HCT116 (cell line): Measurements from ENCODE around the gene PI4KA. TPM values are rescaled to one million over a fixed set of nuclear protein-coding genes. Genes with fewer than 3 reads are reported as not detected.

ENCODE experiments used
- ATAC-seq: fragments of 200-7000 bp; cut with Tn5 transposase; 2 replicates; pipeline ENCODE4 v1.9.1; 2020; ENCODE audit warnings: mild to moderate bottlenecking, moderate library complexity
- BruUV-seq: library from RNA; stranded (reverse); fragments of 400-500 nt; replicated peaks from 2 replicates; lab custom pipeline; 2021; lab: Mats Ljungman, UMichigan
- CTCF ChIA-PET: fragments of 300-600 bp; sonication (Branson Sonifier 250); formaldehyde crosslinking; loops from one replicate; lab custom pipeline; 2021; ENCODE audit warnings: antibody characterized with exemption; lab: Charles Lee
- POLR2A ChIA-PET: fragments of 300-600, 350-600 bp; sonication (Branson Sonifier 250); formaldehyde crosslinking; loops from one replicate; lab custom pipeline; 2021; ENCODE audit warnings: antibody characterized with exemption; lab: Charles Lee
- RAD21 ChIA-PET, 2 experiments: fragments of 300-600 bp; sonication (Branson Sonifier 250); formaldehyde crosslinking; loops; one replicate each; lab custom pipeline; 2023; ENCODE audit warnings: low total read pairs in 2 of 2; ENCODE audit not compliant: uncharacterized antibody in 2 of 2, unreplicated experiment in 2 of 2, low non-redundant PET in 1 of 2; lab: Charles Lee
- DNase-seq: peaks from one replicate; pipeline ENCODE4 v3.0.0-alpha.2; 2010; ENCODE audit warnings: low read depth, low spot score
- H2AFZ ChIP-seq: fragments of 200-600 bp; shearing (Covaris generic), sonication (generic); 2 replicates; pipeline ENCODE4 v1.6.1; 2017; ENCODE audit warnings: low read depth, mixed run types, mixed read lengths, antibody characterized with exemption, low read length; ENCODE audit not compliant: poor library complexity, severe bottlenecking
- H3K27ac ChIP-seq: 2 replicates; pipeline ENCODE4 v1.5.1; 2012; ENCODE audit warnings: low read depth, low read length
- H3K27me3 ChIP-seq: fragments of 200-600 bp; sonication (generic); 2 replicates; pipeline ENCODE4 v1.6.1; 2016; ENCODE audit warnings: mixed run types, low read length, mixed read lengths; ENCODE audit not compliant: insufficient read depth
- H3K36me3 ChIP-seq, 2 experiments: fragments of 200-500 bp in 1 of 2; fragments of 200-600 bp in 1 of 2; sonication (Bioruptor generic) in 1 of 2; sonication (generic) in 1 of 2; 2 replicates each; pipeline versions ENCODE4 v1.5.1 to v1.6.1; 2014 to 2016; ENCODE audit warnings: low read length in 2 of 2, inconsistent platforms in 1 of 2, mixed read lengths in 1 of 2, mixed run types in 1 of 2; ENCODE audit not compliant: insufficient read depth in 2 of 2, control insufficient read depth in 1 of 2
- H3K4me1 ChIP-seq, 2 experiments: fragments of 200-600 bp in 1 of 2; sonication (generic) in 1 of 2; 2 replicates each; pipeline versions ENCODE4 v1.5.1 to v1.6.1; 2012 to 2017; ENCODE audit warnings: low read length in 2 of 2, inconsistent platforms in 1 of 2, mild to moderate bottlenecking in 1 of 2, mixed read lengths in 1 of 2, mixed run types in 1 of 2, moderate library complexity in 1 of 2; ENCODE audit not compliant: insufficient read depth in 2 of 2, control insufficient read depth in 1 of 2
- H3K4me2 ChIP-seq: fragments of 200-600 bp; sonication (generic); 2 replicates; pipeline ENCODE4 v1.6.1; 2017; ENCODE audit warnings: mixed run types, low read length, mixed read lengths
- H3K4me3 ChIP-seq, 2 experiments: fragments of 200-600 bp in 1 of 2; sonication (generic) in 1 of 2; replicated peaks in 1 of 2; 2 replicates each; pipeline ENCODE4 v1.5.1; 2011 to 2016; ENCODE audit warnings: low read length in 2 of 2, control low read depth in 1 of 2, low read depth in 1 of 2, mild to moderate bottlenecking in 1 of 2, mixed read lengths in 1 of 2, mixed run types in 1 of 2
- H3K79me2 ChIP-seq: fragments of 200-600 bp; sonication (generic); 2 replicates; pipeline ENCODE4 v1.6.1; 2017; ENCODE audit warnings: mild to moderate bottlenecking, mixed run types, low read length, moderate library complexity, mixed read lengths; ENCODE audit not compliant: insufficient read depth
- H3K9ac ChIP-seq: fragments of 200-600 bp; sonication (generic); 2 replicates; pipeline ENCODE4 v1.6.1; 2016; ENCODE audit warnings: low read length, mixed read lengths
- H3K9me2 ChIP-seq: fragments of 200-600 bp; sonication (generic), shearing (Covaris generic); 2 replicates; pipeline ENCODE4 v1.6.1; 2017; ENCODE audit warnings: mixed run types, mild to moderate bottlenecking, moderate library complexity; ENCODE audit not compliant: insufficient read depth
- H3K9me3 ChIP-seq, 2 experiments: fragments of 200-500 bp in 1 of 2; fragments of 200-600 bp in 1 of 2; sonication (Bioruptor generic) in 1 of 2; sonication (generic) in 1 of 2; 2 replicates each; pipeline ENCODE4 v1.6.1; 2014 to 2017; ENCODE audit warnings: low read length in 2 of 2, mixed read lengths in 2 of 2, inconsistent platforms in 1 of 2, low read depth in 1 of 2, mild to moderate bottlenecking in 1 of 2, mixed run types in 1 of 2, moderate library complexity in 1 of 2; ENCODE audit not compliant: control insufficient read depth in 1 of 2, insufficient read depth in 1 of 2
- H4K20me1 ChIP-seq: fragments of 200-600 bp; sonication (generic), shearing (Covaris generic); 2 replicates; pipeline ENCODE4 v1.6.1; 2017; ENCODE audit warnings: mixed run types, mild to moderate bottlenecking, moderate library complexity; ENCODE audit not compliant: insufficient read depth
- CBX3 ChIP-seq: IDR thresholded peaks from 2 replicates; pipeline ENCODE4 v1.6.1; 2012; ENCODE audit warnings: low read depth
- CEBPB ChIP-seq: IDR thresholded peaks from 2 replicates; pipeline ENCODE4 v1.6.1; 2012; ENCODE audit warnings: low read depth
- EGR1 ChIP-seq: IDR thresholded peaks from 2 replicates; pipeline ENCODE4 v1.6.1; 2012; ENCODE audit warnings: low read depth
- ELF1 ChIP-seq: IDR thresholded peaks from 2 replicates; pipeline ENCODE4 v1.6.1; 2012; ENCODE audit warnings: low read depth, borderline replicate concordance
- EZH2phosphoT487 ChIP-seq: fragments of 200-600 bp; IDR thresholded peaks from 2 replicates; pipeline ENCODE4 v1.6.1; 2018; ENCODE audit warnings: antibody characterized with exemption, borderline replicate concordance
- FOSL1 ChIP-seq: IDR thresholded peaks from 2 replicates; pipeline ENCODE4 v1.6.1; 2012; ENCODE audit warnings: low read depth
- JUND ChIP-seq: IDR thresholded peaks from 2 replicates; pipeline ENCODE4 v1.6.1; 2012
- POLR2A ChIP-seq: IDR thresholded peaks from 2 replicates; pipeline ENCODE4 v1.7.0; 2011; ENCODE audit warnings: borderline replicate concordance; ENCODE audit not compliant: insufficient read depth, insufficient read length; ENCODE audit errors: extremely low read depth
- POLR2AphosphoS5 ChIP-seq: IDR thresholded peaks from 2 replicates; pipeline ENCODE4 v1.6.1; 2011; ENCODE audit warnings: mild to moderate bottlenecking, low read depth, low read length, moderate library complexity
- RAD21 ChIP-seq: IDR thresholded peaks from 2 replicates; pipeline ENCODE4 v1.6.1; 2012; ENCODE audit warnings: low read depth, mild to moderate bottlenecking
- REST ChIP-seq: IDR thresholded peaks from 2 replicates; pipeline ENCODE4 v1.6.1; 2012; ENCODE audit warnings: low read depth
- SIN3A ChIP-seq: IDR thresholded peaks from 2 replicates; pipeline ENCODE4 v1.6.1; 2012; ENCODE audit warnings: low read depth
- SP1 ChIP-seq: IDR thresholded peaks from 2 replicates; pipeline ENCODE4 v1.6.1; 2012; ENCODE audit warnings: low read depth
- TCF7L2 ChIP-seq: IDR thresholded peaks from 2 replicates; pipeline ENCODE4 v1.7.0; 2011; ENCODE audit warnings: borderline replicate concordance, inconsistent platforms; ENCODE audit not compliant: insufficient read depth, insufficient read length; ENCODE audit errors: extremely low read depth
- YY1 ChIP-seq: IDR thresholded peaks from 2 replicates; pipeline ENCODE4 v1.6.1; 2011; ENCODE audit warnings: low read length, low read depth, moderate library complexity, mild to moderate bottlenecking; ENCODE audit not compliant: insufficient replicate concordance; ENCODE audit errors: extremely low read depth
- ZFX ChIP-seq: fragments of 450-650 bp; IDR thresholded peaks from 2 replicates; pipeline ENCODE4 v1.6.1; 2017
- ZNF274 ChIP-seq: fragments of 200-500 bp; sonication (Bioruptor generic); IDR thresholded peaks from 2 replicates; pipeline ENCODE4 v1.6.1; 2014; ENCODE audit warnings: mild to moderate bottlenecking, low read depth, low read length, inconsistent platforms
- intact Hi-C: fragments of 100-400 bp; cut with micrococcal nuclease; formaldehyde crosslinking; loops from 2 replicates; pipeline ENCODE4 v1.10.0; 2022
- total RNA-seq: library from RNA; stranded (reverse); gene quantifications from one replicate; pipeline ENCODE4 v1.2.1, GENCODE V29; 2021; ENCODE audit not compliant: unreplicated experiment
- TF ChIP-seq, protein P1 (sequence below): IDR thresholded peaks from 2 replicates; pipeline ENCODE4 v1.6.1; 2012
- TF ChIP-seq, protein P2 (sequence below), 3 experiments: fragments of 200-600 bp in 1 of 3; sonication (generic) in 1 of 3; IDR thresholded peaks in 2 of 3; conservative IDR thresholded peaks in 1 of 3; 2 replicates each; pipeline ENCODE4 v1.5.1; 2012 to 2017; ENCODE audit warnings: low read depth in 2 of 3, low read length in 2 of 3, antibody characterized with exemption in 1 of 3, borderline replicate concordance in 1 of 3, control low read depth in 1 of 3, mild to moderate bottlenecking in 1 of 3, mixed read lengths in 1 of 3, mixed run types in 1 of 3, moderate library complexity in 1 of 3; ENCODE audit not compliant: insufficient read depth in 1 of 3

PI4KA gene
- total RNA-seq, 1 experiment from 2014 or later, result 59.6 TPM

DNA sequence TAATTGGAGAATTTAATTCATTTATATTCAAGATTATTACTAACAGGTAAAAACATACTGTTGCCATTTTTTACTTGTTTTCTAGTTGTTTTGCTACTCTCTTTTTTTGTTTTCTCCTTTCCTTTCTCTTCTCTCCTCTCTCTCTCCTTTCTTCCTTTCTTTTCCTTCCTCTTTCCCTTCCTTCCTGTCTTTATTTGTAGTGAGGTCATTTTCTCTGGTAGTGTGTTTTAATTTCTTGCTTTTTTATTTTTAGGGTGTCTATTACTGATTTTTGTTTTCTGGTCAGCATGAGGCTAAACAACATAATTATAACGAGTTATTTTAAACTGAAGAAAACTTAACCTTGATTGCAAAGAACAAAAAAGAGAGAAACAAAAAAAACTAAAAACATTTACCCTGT, 197.1 kb downstream of the PI4KA start (continued):
- TF ChIP-seq POLR2AphosphoS5 (no peak), YY1 (no peak), EGR1 (no peak), RAD21 (no peak), POLR2A (no peak), TCF7L2 (no peak), EZH2phosphoT487 (no peak), CEBPB (no peak)
- TF ChIP-seq, protein P1, sequence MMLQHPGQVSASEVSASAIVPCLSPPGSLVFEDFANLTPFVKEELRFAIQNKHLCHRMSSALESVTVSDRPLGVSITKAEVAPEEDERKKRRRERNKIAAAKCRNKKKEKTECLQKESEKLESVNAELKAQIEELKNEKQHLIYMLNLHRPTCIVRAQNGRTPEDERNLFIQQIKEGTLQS, result no peak

DNA sequence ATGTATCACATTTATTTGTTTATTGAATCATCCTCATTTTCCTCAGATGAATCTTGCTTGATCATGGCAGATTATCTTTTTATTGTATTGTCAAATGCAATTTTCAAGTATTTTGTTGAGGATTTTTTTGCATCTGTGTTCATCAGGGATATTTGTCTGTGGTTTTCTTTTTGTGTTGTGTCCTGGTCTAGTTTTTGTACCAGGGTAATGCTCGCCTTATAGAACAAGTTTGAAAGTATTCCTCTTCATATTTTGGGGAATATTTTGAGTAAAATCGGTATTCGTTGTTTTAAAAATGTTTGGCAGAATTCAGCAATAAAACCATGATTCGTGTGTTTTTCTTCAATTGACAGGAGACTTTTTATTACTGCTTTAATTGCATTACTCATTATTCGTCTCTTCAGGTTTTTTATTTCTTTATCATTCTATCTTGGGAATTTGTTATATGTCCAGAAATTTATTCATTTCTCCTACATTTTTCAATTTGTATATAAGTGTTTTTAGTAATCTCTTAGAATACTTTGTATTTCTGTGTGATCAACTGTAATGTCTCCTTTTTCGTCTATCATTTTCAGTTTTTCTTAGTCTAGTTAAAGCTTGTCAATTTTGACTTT, 198.1 kb downstream of the PI4KA start:
- Histone ChIP-seq H3K27ac (no peak overlapping the region), H3K27me3 (peaks cover 25% of the 10 kb centered on the region; the same call in 1 of the 2 replicates), H3K36me3 (no peaks in the 10 kb centered on the region), H3K9ac (no peak overlapping the region), H3K9me2 (no peaks in the 10 kb centered on the region), H4K20me1 (no peaks in the 10 kb centered on the region), H3K79me2 (no peaks in the 10 kb centered on the region), H3K4me1 (no peaks in the 10 kb centered on the region), H3K4me3 (no peak overlapping the region), H3K9me3 (no peaks in the 10 kb centered on the region), H2AFZ (no peak overlapping the region), H3K4me2 (no peak overlapping the region)
- DNase-seq (no peak), ATAC-seq (no peak)
- RAD21 ChIA-PET, result no interaction called here
- POLR2A ChIA-PET, result no interaction called here
- intact Hi-C loops, result no loop called here
- CTCF ChIA-PET, result no interaction called here
- BruUV-seq, result no TSS peak
- TF ChIP-seq ZNF274 (no peak), REST (no peak), ZFX (no peak), CEBPB (no peak), CBX3 (no peak), POLR2A (no peak), EZH2phosphoT487 (no peak), FOSL1 (no peak), RAD21 (no peak), ELF1 (no peak), SIN3A (no peak), JUND (no peak), SP1 (no peak), YY1 (no peak), EGR1 (no peak), POLR2AphosphoS5 (no peak)
- TF ChIP-seq, protein P2, sequence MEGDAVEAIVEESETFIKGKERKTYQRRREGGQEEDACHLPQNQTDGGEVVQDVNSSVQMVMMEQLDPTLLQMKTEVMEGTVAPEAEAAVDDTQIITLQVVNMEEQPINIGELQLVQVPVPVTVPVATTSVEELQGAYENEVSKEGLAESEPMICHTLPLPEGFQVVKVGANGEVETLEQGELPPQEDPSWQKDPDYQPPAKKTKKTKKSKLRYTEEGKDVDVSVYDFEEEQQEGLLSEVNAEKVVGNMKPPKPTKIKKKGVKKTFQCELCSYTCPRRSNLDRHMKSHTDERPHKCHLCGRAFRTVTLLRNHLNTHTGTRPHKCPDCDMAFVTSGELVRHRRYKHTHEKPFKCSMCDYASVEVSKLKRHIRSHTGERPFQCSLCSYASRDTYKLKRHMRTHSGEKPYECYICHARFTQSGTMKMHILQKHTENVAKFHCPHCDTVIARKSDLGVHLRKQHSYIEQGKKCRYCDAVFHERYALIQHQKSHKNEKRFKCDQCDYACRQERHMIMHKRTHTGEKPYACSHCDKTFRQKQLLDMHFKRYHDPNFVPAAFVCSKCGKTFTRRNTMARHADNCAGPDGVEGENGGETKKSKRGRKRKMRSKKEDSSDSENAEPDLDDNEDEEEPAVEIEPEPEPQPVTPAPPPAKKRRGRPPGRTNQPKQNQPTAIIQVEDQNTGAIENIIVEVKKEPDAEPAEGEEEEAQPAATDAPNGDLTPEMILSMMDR (IDR thresholded peaks at IDR 0.05 in 2 of 3, conservative IDR thresholded peaks at IDR 0.05 in 1 of 3; ENCODE audit: borderline replicate concordance in 1 of 3, insufficient read depth in 1 of 3, low read depth in 2 of 3, low read length in 2 of 3), result no peak
- TF ChIP-seq, protein P1, result no peak
